WTC11 (cell line): ENCODE measurements around the gene LRIF1.

Experiments
- NR2C2 ChIP-seq: sonication (generic); formaldehyde crosslinking; IDR thresholded peaks from 2 replicates; pipeline ENCODE4 v1.8.0; 2022; ENCODE audit warnings: mild to moderate bottlenecking, missing genetic modification reagents
- TF ChIP-seq, protein P1 (sequence below): fragments of 200-600 bp; IDR thresholded peaks from 2 replicates; pipeline ENCODE4 v1.8.0; 2022; ENCODE audit warnings: antibody characterized with exemption
- TF ChIP-seq, protein P2 (sequence below): sonication (generic); formaldehyde crosslinking; IDR thresholded peaks from 2 replicates; pipeline ENCODE4 v1.8.1; 2022; ENCODE audit warnings: low read depth, missing genetic modification reagents, borderline replicate concordance

DNA sequence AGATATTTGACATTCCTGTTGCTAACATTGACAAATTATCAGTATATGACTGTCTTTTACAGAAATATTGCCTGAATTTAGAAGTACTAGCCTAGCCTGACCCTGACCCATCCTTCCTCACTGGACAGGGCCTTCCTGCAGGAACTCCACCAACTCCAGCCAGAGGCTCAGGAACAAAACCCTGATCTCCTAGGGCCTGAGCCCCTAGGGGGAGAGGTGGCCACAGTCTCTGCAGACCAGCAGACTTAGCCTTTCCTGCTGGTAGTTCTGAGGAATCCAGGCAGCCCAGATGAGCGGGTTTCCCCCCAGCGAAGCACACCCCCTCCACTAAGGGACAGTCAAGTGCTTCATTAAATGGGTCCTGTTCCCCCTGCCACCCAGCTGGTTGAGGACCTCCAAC, 44.3 kb upstream of the LRIF1 start:
- TF ChIP-seq, protein P1, sequence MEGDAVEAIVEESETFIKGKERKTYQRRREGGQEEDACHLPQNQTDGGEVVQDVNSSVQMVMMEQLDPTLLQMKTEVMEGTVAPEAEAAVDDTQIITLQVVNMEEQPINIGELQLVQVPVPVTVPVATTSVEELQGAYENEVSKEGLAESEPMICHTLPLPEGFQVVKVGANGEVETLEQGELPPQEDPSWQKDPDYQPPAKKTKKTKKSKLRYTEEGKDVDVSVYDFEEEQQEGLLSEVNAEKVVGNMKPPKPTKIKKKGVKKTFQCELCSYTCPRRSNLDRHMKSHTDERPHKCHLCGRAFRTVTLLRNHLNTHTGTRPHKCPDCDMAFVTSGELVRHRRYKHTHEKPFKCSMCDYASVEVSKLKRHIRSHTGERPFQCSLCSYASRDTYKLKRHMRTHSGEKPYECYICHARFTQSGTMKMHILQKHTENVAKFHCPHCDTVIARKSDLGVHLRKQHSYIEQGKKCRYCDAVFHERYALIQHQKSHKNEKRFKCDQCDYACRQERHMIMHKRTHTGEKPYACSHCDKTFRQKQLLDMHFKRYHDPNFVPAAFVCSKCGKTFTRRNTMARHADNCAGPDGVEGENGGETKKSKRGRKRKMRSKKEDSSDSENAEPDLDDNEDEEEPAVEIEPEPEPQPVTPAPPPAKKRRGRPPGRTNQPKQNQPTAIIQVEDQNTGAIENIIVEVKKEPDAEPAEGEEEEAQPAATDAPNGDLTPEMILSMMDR = no peak
- TF ChIP-seq, protein P2, sequence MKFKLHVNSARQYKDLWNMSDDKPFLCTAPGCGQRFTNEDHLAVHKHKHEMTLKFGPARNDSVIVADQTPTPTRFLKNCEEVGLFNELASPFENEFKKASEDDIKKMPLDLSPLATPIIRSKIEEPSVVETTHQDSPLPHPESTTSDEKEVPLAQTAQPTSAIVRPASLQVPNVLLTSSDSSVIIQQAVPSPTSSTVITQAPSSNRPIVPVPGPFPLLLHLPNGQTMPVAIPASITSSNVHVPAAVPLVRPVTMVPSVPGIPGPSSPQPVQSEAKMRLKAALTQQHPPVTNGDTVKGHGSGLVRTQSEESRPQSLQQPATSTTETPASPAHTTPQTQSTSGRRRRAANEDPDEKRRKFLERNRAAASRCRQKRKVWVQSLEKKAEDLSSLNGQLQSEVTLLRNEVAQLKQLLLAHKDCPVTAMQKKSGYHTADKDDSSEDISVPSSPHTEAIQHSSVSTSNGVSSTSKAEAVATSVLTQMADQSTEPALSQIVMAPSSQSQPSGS (CRISPR knock-in tag) = no peak
- TF ChIP-seq NR2C2 (CRISPR knock-in tag) = no peak
